NCI-H146 (cell line): ENCODE data around the gene LCN2.

Experiments
- DNase-seq: peaks from one replicate; lab custom pipeline; 2025; lab: John Stamatoyannopoulos, UW

Gene LCN2

GRCh38 chr9:128150594-128151308 is 1.5 kb downstream of the LCN2 start:
- no peak for DNase-seq

- no peak for DNase-seq
These were observed 2.3 kb downstream of the LCN2 start for GRCh38 chr9:128151309-128152132.

GRCh38 chr9:128152133-128153059 is 3.1 kb downstream of the LCN2 start:
- no peak for DNase-seq

- DNase-seq: no peak
These were observed 4.0 kb downstream of the LCN2 start for GRCh38 chr9:128153060-128153946.

GRCh38 chr9:128153947-128154695 is 4.9 kb downstream of the LCN2 start:
- no peak for DNase-seq

GRCh38 chr9:128155736-128156500 is 6.7 kb downstream of the LCN2 start:
- no peak for DNase-seq

- peak; percentile 69 for DNase-seq
These were observed 10.2 kb downstream of the LCN2 start for GRCh38 chr9:128159522-128159783.

- peak; percentile 90 for DNase-seq
These were observed 10.7 kb downstream of the LCN2 start, which contains the start of gene BBLN for GRCh38 chr9:128159784-128160602. BBLN (plus strand) TSS chr9:128160265; CDS start chr9:128160408, 143 bp downstream.

- no peak for DNase-seq
These were observed 11.3 kb downstream of the LCN2 start for GRCh38 chr9:128160603-128160987.

- DNase-seq: no peak
These were observed 12.1 kb downstream of the LCN2 start for GRCh38 chr9:128161215-128161902.

- DNase-seq: no peak
These were observed 13.2 kb downstream of the LCN2 start for GRCh38 chr9:128162215-128163026.

- no peak for DNase-seq
These were observed 13.8 kb downstream of the LCN2 start for GRCh38 chr9:128163027-128163515.

- no peak for DNase-seq
These were observed 14.5 kb downstream of the LCN2 start for GRCh38 chr9:128163523-128164306.

- no peak for DNase-seq
These were observed 15.1 kb downstream of the LCN2 start for GRCh38 chr9:128164307-128164885.

GRCh38 chr9:128166169-128166568 is 16.9 kb downstream of the LCN2 start:
- DNase-seq: no peak

- no peak for DNase-seq
These were observed 18.0 kb downstream of the LCN2 start for GRCh38 chr9:128167209-128167608.
